Measurements from ENCODE around the gene TGFA.

TGFA gene

DNA sequence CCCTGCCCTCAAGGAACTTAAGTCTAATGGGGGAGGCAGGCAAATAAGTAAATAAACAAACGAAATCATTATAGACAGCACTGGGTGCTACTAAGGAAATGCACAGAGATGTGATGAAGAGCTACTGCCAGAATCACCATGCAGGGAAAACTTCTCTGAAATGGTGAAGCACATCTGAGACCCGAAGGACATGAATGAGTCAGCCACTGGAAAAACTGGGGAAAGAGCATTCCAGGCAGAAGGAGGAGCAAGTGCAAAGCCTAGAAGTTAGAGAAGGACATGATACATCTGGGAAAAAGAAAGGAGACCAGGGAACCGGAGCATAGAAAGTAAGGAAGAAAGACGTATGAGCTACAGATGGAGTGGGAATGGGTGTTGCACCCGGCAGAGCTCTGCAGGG lies 56.8 kb downstream of the TGFA start:
- DNase-seq: no peak

DNA sequence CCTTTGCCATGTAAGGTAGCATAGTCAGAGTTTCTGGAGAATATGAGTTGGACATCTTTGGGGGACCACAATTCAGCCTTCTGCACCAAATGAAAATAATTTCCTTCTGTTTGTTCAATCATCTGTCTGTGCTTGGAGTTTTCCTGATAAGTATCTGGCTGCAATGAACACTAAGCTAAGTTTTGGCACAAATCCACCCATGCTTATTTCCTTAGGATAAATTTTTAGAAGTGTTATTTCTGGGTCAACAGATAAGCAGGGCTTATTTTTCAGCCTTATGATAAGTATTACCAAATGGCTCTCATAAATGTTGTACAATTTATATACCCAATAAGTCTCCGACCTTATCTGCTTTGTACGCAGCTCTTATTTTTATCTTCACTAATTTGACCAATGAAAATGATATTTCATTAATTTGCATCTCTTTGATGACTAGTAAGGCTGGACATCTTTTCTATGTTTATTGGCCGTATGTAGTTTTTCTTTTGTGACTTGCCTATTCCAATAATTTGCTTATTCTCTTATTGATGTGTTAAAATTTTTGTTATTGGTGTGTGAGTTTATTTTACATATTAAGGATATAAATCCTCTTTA lies 59.2 kb downstream of the TGFA start:
- DNase-seq: no peak

DNA sequence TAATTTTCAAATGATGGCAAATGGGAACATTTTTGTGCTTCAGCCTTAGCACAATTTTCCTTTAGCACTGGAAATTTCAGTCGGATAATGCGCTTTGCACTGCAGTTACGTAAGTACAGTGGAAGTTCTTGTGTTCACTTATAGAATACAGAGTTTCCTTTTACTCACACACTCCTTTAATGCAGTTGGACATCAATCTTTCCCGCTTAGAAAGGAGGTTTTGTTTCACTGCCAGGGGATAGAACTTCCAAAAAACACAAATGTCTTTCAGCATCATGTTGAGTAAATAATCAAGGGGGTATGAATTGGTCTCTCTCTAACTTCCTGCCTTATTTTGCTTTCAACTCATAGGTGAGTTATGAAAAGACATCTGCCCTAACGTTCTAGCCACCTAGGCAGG lies 63.2 kb downstream of the TGFA start:
- no peak for DNase-seq

DNA sequence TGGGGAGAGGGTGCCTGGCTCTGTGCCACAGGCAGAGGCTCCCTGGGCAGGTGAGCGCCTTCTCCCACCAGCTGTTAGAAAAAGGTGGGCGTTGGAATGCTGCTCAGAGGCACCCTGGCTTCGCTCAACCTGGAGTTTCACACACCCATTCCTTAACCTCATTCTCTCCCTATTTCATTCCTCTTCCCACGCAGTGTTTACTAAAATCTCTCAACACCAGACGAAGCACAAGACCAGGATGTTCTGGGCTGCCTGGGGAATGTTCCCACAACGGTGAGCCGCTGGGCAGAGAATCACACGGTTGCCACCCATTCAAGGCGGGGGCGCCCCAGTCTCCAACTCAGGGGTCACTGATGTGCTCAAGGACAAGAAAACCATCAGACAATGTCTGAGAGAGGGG lies 64.5 kb downstream of the TGFA start:
- DNase-seq: no peak

DNA sequence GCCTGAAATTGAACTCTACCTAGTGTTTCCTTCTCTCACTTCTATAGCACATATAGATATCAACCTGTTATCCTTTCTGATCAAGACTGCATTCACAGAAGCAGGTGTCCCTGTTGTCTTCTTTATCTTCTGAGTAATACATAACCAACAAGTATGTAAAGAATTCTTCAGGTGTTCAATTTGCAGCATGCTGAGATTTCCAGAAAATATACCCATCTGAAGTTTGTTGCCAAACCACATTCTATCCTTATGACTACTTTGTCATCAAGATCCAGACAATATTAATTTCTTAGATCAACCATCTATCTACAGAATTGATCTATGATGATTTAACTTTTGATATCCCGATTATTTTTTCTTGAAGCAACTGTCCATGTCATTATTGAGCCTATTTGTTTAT lies 69.5 kb downstream of the TGFA start:
- DNase-seq: no peak

DNA sequence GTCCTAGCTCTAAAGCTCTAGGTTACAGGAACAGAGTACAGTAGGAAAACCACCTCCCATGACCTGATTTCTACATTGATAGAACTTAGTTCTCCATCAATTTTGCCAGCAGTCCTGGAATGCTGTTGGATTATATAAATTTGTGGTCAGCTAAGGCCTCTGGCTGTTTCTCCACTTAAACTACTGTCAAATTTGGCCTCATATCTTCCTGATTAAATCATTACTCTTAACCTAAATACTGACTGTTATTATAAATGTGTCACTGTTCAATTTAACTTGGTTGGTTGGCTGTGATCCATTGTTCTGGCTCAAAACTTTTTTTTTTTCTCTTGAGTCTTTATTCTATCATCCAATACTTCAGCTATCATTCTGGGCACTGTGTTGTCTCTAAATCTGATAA lies 71.2 kb downstream of the TGFA start:
- no peak for DNase-seq

DNA sequence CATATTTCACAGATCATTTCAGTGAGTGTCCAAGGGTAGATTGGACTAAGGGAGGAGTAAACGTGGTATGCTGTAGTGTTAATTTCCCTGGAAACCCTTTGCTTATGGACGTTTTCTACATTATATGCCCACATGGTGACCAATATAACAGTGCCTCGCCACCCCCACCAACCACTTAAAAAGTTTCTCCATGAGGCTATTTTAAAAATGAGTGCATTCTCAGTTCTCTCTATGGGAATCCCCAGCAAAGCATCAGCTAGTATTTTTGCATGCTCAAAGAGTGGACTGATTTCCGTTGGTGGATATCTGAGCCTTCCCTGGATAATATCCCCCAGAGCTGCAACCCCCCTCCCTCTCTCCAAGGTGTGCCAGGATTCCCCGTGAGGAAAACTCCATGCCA lies 73.2 kb downstream of the TGFA start:
- DNase-seq: no peak

DNA sequence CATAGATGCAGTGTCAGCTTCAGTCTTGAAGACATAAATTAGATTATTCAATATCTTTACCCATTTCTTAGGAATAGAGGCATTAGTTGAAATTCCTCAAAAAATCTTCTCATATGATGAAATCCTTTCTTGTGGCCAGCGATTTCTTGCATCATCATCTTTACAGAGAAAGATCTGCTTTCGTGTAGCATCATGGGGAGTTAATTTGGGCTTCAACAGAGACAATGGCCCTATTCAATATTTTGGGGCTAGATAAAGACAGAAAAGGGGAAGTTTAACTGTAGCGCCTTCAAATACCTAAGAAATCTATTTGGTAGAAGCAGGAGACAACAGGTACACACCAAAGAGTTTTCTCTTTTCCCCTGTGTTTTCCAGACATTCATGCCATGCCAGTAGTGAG lies 73.8 kb downstream of the TGFA start:
- DNase-seq: no peak

DNA sequence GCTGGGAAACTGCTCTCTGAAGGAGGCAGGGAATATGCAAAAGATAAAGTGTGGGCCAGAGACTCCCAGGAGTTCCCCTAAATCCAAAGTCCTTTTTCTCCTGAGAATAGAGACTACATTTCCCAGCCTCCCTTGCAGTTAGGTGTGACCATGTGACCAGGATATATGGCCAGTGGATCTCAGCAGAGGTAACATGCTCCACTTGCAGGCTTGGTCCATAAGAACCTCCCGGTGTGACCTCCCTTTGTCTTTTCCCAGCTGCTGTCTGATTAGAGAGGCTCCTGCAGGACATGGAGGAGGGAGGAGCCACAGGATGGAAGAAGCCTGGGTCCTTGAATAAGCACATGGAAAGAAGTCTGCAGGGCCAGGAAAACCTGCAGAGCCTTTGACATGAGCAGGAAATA lies 76.2 kb downstream of the TGFA start:
- no peak for DNase-seq

DNA sequence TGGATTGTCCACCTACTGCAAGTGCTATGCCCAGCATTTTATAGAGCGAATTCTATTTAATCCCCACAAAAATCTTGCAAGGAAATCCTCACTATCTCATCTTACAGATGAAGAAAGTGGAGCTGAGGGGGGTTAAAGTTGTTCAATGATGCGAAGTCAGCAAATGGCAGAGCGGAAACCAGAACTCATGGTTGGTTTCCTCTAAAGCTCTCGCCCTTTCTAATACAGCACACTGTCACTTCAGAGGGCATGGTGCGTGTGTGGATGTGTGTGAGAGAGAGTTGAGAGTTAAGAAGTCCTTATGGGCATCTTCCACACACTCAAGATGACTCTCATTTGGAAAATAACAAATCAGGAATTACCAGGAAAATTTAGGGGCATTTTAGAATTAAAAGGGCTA lies 78.4 kb downstream of the TGFA start:
- DNase-seq: no peak

DNA sequence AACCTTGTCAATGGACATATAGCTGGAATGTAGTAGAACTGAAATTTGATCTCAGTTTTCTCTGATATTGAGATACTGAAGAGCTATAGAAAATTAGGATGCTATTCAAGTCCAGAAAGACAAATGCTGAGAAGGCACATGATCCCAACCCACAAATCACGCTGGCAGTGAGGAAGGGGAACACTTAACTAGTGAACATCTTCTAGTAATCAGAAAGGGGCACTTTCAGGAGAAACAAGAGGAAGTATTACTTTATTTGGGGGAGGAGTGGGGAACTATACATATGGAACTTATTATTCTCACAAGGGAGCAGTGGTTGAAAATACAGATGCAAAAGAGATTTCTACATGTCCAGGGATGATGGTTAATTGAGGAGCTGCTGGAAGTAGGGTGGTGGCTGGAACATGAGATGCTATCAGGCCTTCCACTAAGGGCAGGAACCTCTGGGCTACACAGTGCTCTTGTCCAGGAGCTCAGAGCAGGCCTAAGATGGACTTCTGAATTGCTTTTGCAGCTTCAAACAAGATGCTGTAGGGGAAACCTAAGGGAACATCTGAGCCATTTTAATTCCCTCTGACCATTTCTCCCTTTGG lies 79.3 kb downstream of the TGFA start:
- no peak for DNase-seq

DNA sequence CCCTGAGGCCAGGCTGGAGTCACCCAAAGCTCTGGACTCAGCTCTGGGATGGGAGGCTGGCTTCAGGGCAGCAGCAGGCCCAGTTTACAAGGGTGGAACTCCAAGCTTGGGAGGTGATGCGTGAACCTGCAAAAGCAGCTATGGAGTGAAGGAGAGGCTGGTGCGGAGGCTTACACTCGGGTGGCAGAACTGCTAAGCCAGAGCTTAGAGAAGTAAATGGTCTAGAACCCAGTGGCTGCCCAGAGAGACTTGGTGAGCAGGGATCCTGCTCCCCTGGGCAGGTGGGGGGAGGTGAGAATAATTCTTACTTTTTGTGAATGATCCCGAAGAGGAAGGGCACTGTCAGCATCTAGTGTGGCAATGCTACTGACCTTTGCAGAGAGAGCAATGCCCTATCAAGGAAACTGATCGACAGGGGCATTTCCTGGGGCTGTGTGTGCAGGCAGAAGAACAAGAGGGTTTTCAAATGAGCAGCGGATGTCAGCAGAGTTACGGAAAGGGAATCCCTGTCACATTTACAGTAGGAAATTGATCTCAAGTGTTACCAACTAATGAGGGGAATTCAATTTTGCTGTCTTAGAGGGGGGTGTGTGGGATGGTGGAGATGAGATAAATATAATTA lies 80.4 kb downstream of the TGFA start:
- no peak for DNase-seq

DNA sequence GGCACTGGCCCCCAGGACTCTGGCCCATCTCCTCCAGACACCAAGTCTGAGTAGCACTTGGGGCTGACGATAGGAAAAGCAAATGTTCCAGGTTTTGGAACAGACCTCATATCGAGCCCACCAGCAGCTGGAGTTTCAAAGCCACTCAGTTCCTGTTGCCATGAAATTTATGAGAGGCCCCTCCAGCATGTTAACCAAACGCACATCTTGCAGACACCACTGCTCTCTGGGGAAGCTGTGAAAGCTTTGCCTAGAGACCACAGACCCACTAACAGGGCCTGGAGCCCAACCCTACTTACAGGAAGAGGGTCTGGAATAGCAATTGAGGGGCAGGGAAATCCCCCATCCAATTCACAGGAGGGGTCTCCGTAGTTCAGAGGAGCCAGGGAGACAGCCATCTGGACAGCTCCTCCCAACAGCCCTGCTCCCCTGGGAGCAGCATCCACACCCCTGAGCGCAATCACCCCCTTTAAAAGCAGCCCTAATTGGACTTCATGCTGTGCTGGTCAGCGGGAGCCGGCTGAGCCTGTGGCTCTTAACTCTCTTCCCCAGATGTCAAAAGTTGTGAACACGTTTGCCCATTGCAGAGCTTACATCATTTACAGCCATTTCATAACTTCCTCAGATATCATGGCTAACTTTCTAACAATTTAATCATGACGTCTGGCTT lies 81.3 kb downstream of the TGFA start:
- DNase-seq: no peak

DNA sequence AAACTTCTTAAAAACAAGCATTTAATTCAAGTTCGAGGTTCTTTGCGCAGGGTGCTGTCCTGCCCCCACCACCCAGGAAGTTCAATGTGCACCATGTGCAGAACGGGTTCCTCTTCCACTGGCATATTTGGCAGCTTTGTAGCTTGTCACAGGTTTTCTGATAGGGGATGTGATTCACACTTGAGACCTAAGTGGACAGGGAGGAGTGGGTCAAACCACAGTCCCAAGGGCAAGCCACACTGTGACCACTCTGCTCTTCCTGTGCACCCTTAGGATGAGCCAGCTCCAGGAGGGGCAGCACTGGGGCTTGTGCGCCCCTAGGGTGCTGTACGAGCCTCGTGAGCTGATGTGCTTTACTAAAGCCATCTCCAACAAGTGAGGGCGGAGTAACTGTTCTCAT lies 82.5 kb downstream of the TGFA start:
- DNase-seq: no peak

DNA sequence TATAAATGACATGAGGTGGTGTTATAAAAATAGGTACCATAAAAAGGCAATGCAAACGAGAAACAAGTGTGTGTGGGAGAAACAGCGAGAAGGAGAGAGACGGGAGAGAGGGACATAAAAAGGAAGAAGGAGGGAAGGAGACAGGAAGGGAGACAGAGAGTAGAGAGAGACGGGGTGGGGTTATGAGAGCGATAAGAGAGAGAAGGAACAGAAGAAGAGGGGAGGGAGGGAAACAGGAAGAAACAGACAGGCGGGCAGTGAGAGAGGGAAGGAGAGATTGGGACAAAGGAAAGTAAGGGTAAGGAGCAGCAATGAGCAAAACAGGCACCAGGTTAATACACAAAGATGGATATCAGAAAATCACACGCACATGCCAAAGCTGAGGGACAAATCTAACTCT lies 83.7 kb downstream of the TGFA start:
- no peak for DNase-seq

DNA sequence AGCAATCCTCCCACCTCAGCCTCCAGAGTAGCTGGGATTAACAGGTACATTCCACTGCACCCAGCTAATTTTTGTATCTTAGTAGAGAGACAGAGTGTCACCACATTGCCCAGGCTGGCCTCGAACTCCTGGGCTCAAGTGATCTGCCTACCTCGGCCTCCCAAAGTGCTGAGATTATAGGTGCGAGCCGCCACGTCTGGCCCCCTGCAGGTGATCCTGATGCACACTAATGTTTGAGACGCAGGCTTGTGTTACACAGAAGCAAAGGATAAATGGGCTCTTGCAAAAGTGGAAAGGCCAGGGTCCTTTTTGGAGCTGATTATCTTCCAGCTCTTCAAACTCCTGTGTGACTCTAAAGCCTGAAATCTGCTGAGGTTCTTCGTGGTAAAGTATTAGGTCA lies 84.2 kb downstream of the TGFA start:
- no peak for DNase-seq

DNA sequence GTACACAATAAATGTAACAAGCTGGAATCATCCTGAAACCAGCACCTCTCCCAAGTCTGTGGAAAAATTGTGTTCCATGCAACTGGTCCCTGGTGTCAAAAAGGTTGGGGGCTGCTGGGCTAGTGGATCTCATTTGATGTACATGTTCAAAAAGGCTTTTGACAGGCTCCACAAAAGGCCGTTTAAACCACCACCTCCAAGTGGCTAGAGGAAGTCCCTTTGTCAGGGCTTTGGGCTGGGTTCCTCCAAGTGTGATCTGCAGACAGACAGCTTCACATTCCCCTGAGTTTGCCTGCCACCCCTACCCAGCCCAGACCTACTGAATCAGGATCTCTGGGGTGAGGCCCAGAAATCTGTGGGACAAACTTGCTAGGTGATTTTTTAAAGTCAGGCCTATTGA lies 84.7 kb downstream of the TGFA start:
- no peak for DNase-seq

DNA sequence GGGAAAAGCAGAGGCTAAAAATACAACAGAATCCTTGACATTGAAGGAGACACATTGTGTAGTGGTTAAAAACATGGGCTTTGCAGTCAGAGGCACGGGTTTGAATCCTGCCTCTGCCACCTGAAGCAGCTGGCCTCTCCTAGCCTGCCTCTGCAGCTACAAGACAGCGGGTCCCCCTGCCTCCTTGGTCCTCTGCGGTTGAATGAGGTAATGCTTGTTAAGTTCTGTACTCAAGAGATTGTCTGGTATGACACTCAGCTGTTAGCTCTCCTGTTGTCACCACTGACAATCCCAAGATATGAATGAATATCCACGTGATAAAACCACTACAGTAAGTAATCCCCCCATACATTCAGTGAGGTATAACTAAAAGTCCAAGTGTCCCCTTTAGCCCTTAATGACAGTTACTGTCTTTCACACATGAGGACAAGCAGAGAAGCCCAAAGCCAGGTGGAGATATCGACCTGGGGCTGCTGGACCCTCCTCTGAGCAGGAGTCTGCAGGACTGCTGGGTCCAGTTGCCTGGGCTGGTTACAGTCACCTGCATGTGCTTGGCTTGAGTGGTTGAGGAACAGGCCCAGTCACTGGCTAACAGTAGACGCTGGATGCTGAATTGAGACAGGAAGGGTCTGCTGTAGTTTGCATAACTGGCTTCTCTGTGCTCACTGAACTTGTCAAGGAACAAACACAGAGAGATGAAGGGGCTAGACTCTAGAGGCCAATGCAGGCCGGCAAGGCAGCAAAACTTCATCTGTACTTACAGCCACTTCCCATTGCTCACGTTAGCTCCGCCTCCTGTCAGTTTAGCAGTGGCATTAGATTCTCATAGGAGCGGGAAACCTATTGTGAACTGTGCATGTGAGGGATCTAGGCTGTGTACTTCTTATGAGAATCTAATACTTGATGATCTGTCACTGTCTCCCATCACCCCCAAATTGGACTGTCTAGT lies 85.5 kb downstream of the TGFA start:
- peak; percentile 28 for DNase-seq

DNA sequence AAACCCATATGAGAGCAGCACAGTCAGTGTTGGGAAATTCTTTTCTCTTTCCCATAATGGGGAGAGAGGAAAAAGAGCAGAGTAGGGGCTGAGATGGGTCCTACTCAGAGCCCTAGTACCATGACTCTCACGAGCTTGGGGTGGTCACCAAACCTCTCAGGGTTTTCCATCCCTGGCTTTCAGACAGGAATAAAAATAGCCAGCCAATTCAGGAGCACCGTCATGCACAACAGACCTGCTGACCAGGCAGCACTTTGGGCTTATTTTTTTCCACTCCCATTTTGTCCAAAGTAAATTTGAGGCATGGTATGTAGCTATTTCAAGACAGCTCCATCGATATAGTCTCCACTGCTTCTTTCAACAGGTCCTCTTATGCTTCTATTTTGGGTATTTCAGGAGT lies 86.4 kb downstream of the TGFA start:
- DNase-seq: peak; percentile 21

DNA sequence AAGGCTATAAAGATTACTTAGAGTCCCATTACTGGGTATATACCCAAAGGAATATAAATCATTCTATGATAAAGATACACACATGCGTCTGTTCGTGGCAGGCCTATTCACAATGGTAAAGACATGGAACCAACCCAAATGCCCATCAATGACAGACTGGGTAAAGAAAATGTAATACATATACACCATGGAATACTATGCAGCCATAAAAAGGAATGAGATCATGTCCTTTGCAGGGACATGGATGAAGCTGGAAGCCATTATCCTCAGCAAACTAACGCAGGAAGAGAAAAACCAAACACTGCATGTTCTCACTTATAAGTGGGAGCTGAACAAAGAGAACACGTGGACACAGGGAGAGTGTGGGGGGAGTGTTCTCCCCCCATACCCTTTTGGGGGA lies 87.0 kb downstream of the TGFA start:
- DNase-seq: peak; percentile 4

DNA sequence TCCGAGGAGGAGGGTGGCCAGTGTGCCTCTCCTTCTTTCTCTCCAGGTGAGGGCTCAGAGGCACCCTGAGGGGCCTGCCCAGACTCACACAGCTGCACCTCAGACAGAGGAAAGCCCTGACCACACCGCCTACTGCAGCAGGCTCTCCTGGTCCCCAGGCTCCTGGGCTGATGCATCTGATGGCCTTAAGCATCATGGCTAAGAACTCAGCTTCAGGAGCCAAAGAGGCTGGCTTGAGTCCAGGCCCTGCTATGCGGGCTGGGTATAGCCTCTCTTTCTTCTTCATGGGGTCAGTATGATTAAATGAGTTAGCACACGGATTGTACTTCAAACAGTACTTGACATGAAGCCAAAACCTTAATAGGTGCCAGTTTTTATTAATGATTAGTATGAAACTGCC lies 89.6 kb downstream of the TGFA start:
- peak; percentile 30 for DNase-seq

DNA sequence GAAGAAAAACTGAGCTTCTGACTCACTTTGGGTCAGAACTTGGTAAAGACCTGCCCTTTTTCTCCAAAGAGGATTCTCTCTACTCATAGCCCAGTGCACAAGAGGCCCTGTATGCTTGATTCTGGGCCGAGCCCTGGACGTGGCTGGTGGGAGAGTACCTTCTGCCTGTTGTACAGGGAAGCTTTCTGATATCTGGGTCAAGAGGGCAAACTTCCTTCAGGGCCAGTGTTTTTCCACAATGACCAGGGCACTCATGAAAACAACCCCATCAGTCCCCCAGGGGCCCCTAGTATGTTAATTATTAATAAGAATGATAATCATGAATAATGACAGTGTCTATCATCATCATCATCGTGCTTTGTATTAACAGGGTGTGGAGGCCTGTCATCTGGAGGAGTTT lies 90.0 kb downstream of the TGFA start:
- DNase-seq: peak; percentile 11

Data from activated CD8-positive, alpha-beta memory T cell treated with anti-CD3 and anti-CD28 coated beads for 24 hours (primary cell).